HG03139 (cell line): ENCODE results near the gene ZMYND10.

Experiments
- ATAC-seq: cut with Tn5 transposase; IDR thresholded peaks from one replicate; pipeline ENCODE4 v1.9.1; 2021; ENCODE audit not compliant: unreplicated experiment

The ZMYND10 gene

GRCh38 chr3:50371133-50371685 is 25.7 kb upstream of the ZMYND10 start:
- no peak for ATAC-seq

DNA sequence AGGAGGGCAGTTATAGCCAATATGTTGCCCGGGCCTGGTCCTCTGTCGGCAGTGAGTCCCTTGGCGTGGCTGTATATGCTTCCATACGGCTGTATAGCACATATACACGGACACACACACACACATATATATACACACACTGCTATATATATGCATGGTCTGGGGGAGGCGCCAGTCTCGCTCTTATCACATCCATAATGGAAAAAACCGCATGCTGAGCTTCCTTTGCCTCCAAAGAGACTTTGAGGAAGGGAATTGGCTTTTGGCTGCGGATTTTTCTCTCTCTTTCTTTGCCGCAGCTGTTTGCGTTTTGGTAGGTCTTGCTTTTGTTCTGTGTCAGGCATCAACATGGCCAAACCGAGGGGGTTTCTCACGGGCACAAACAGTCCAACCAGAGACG is 25.1 kb upstream of the ZMYND10 start:
- ATAC-seq: no peak

- ATAC-seq: no peak
These were observed 23.6 kb upstream of the ZMYND10 start for GRCh38 chr3:50369012-50369670.

GRCh38 chr3:50365842-50366220 is 20.3 kb upstream of the ZMYND10 start:
- ATAC-seq: no peak

GRCh38 chr3:50365080-50365841 is 19.7 kb upstream of the ZMYND10 start:
- peak; percentile 85 for ATAC-seq

- ATAC-seq: no peak
These were observed 19.1 kb upstream of the ZMYND10 start for GRCh38 chr3:50364573-50365079.

GRCh38 chr3:50359760-50360110 is 14.2 kb upstream of the ZMYND10 start:
- ATAC-seq: no peak

GRCh38 chr3:50358911-50359759 is 13.6 kb upstream of the ZMYND10 start, which contains the start of gene TMEM115:
Gene TMEM115 (minus strand): TSS chr3:50359521. CDS start chr3:50359063, 458 bp downstream.
- peak; percentile 99 for ATAC-seq

- ATAC-seq: no peak
These were observed 12.9 kb upstream of the ZMYND10 start for GRCh38 chr3:50358355-50358910.

DNA sequence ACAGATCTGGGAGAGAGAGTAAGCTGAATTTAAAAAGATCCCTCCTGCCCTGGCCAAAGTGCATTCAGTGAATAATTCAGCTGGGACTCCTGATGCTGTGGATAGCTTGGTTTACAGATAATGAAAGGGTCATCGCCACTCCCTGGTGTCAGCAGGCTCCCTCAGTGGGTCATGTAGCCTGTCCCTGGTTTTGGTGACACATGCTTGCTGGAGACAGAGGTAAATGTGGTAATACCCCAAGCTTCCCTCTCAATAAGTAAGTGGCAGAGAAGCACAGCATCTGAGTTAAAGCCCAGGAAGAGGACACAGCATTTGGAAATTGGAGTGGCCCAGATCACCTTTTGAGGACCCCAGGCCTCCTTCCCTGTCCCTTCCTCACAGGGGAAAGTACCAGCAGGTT is 11.9 kb upstream of the ZMYND10 start:
- ATAC-seq: no peak

GRCh38 chr3:50356553-50356952 is 11.0 kb upstream of the ZMYND10 start:
- no peak for ATAC-seq

DNA sequence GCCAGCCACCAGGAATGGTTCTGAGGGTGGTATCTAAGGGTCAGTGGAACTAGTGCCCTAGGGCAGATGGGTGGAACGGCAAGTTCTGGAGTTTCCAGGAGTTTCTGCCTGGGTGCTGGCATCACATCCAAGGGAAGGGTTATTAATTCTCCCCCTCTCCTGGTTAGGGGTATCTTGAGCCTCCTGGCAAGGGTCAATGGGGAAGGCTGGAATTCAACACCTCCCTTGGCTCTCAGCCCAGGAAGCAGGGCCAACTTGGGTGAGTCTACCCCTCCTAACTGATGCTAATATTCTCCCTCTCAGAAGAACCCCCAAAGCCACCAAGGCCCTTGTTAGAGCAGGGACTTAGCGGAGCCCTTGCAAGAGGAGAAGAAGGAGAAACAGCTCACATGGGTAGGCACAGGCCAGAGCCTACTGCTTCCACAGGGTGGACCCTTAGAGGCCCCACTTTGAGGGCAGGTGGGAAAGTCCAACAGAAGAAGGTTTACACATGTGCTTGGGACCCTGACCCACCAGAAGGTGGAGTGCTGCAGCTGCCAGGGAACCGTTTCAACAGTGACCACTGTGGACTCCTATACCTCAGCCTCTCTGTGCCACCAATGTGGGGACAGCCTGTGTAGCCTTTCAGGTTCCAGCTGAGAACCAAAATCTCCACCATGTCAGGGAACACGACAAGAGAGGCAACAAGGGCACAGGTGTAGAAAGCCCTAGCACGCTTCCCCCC is 10.5 kb upstream of the ZMYND10 start:
- no peak for ATAC-seq

DNA sequence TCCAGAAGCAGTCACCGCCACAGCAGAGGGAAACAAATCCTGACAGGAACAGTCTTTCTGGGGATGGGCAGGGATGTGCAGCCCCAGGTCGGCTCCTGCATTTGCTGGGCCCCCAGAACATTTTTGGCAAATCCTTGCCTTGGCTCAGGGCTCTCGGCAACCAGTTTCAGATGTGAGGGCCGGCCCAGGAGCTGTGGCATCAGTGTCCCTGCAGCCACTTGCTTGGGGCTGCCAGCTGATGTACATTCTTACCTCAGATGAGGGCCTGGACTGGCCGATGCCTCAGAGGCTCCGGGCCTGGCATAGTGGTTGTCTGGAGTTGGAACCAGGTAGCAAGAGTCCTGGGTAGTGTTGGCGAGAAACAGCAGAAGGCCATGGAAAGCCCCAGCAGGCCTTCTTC is 9.3 kb upstream of the ZMYND10 start:
- ATAC-seq: no peak

DNA sequence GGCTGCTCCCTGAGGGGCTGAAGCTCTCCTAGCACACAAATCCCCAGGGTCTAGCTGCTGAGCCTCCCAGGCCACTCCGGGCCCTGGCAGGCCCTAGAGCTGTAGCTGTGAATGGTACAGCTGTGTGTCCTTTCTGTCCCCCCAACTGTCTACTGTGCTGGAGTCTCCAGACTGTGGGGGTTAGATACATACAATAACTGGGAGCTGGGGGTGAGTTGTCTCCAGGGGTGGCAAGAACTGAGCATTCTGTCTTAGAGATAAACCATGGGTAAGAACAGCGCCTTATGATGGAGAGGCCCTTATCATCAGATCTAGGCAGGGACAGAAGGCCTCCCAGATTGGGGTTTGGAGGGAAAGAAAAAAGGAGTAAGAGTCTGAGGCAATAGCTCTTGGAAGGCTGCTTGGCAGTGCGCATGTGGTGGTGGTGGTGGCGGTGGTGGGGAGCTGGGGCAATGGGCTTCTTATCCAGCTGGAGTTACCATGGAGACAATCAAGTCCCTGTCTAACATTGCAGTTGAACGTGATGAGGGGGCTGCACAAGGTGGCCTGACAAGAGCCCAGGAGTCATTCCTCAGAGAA is 8.7 kb upstream of the ZMYND10 start:
- ATAC-seq: no peak

DNA sequence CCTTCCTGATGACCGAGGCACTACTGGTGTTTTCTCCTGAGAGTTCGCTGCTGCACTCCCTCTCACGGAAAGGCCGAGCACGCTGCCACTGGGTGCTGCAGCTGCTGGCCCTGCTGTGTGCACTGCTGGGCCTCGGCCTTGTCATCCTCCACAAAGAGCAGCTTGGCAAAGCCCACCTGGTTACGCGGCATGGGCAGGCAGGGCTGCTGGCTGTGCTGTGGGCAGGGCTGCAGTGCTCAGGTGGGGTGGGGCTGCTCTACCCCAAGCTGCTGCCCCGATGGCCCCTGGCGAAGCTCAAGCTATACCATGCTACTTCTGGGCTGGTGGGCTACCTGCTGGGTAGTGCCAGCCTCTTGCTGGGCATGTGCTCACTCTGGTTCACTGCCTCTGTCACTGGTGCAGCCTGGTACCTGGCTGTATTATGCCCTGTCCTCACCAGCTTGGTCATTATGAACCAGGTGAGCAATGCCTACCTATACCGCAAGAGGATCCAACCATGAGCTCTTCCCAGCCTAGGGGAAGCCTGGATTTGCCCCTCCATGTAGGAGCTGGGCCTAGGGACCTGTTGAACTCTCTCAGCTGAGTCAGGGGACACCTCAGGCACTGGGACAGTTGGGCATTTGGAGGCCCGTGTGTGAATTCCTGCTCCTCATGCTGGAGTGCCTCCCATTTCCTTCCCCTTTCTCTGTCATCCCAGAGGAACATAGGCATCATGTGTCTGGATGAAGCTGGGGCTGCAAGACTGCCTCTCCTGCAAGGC is 7.9 kb upstream of the ZMYND10 start:
- ATAC-seq: no peak

DNA sequence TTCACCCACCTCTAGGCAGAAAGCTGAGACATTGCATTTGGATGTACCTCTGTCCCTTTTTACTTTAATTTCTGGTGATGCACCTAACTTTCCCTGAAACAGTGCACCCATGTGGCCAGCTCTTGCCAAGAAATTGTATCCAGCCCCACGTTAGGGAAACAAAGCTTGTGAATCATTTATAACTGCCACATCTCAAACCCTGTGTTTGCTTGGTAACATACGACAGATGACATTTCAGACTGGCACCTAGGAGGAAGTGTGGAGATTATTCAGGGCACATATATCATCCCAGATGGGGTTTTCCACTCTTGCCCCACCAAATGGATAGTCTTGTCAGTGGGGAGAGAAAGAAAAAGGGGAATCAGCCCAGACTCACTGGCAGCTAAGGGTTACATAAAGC is 7.2 kb upstream of the ZMYND10 start:
- no peak for ATAC-seq

DNA sequence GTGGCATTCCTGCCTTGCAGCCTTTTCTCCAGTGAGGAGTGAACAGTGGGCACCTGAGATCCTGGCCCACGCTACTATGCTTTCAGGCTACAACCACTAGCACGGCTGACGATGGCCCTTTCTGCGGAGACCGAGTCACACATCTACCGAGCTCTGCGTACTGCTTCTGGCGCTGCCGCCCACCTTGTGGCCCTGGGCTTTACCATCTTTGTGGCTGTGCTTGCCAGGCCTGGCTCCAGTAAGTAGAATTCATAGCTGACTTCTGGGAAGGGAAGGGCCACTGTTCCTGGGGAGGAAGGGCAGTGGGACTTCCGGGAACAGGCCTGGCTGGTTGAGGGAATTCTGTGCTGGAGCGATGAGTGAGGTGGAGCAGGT is 5.8 kb upstream of the ZMYND10 start:
- no peak for ATAC-seq

- ATAC-seq: peak; percentile 77
These were observed 5.2 kb upstream of the ZMYND10 start, which contains the start of the genes CYB561D2 and NPRL2 for GRCh38 chr3:50350527-50351322. Gene CYB561D2 (plus strand): TSS chr3:50350862. CDS start chr3:50351434, 572 bp downstream. Gene NPRL2 (minus strand): TSS chr3:50350775. CDS start chr3:50350652, 123 bp downstream.
